ENCODE data around the gene FALEC. TPM values are rescaled to one million over a fixed set of nuclear protein-coding genes. Genes with fewer than 3 reads are reported as not detected.

The FALEC gene
- total and polyA plus RNA-seq, 9 of the 15 experiments (the other 6 are each of a cell fraction or from before 2014, with no cell fraction given) = 0.15 to 1.8 (median 0.53) TPM; not detected in 5

DNA sequence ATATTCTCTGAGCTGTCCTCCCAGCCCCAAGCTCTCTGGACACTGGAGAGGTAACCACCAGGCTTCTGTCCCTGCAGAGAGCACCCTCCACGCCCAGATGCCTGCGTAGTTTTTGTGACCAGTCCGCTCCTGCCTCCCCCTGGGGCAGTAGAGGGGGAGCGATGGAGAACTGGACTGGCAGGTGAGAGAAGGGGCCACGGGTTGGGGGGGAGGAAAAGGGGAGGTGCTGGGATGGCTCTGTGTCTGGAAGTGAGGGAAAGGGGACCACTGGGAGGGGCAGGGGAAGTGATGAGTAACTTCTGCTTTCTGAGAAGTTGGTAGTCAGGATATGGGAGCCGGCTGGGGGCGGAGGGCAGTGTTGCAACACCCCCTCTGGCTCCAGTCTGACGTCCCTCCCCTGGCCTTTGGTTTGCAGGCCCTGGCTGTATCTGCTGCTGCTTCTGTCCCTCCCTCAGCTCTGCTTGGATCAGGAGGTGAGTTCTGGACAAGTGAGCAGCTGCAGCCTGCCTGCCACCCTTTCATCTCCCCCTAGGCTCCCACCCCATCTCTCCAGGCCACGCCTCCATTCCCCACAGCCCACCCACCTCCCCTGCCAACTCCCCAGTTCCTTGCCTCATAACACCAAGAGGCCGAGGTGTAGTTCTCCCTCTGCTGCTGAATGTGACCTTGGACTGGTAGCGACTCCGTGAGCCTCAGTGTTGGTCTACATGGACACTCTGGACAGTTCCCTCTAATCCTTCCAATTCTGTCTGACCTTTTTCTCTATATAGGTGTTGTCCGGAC lies 36.8 kb downstream of the FALEC start (continued):
- TF ChIP-seq, protein P1, sequence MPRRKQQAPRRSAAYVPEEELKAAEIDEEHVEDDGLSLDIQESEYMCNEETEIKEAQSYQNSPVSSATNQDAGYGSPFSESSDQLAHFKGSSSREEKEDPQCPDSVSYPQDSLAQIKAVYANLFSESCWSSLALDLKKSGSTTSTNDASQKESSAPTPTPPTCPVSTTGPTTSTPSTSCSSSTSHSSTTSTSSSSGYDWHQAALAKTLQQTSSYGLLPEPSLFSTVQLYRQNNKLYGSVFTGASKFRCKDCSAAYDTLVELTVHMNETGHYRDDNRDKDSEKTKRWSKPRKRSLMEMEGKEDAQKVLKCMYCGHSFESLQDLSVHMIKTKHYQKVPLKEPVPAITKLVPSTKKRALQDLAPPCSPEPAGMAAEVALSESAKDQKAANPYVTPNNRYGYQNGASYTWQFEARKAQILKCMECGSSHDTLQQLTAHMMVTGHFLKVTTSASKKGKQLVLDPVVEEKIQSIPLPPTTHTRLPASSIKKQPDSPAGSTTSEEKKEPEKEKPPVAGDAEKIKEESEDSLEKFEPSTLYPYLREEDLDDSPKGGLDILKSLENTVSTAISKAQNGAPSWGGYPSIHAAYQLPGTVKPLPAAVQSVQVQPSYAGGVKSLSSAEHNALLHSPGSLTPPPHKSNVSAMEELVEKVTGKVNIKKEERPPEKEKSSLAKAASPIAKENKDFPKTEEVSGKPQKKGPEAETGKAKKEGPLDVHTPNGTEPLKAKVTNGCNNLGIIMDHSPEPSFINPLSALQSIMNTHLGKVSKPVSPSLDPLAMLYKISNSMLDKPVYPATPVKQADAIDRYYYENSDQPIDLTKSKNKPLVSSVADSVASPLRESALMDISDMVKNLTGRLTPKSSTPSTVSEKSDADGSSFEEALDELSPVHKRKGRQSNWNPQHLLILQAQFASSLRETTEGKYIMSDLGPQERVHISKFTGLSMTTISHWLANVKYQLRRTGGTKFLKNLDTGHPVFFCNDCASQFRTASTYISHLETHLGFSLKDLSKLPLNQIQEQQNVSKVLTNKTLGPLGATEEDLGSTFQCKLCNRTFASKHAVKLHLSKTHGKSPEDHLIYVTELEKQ (CRISPR knock-in tag; IDR thresholded peaks at IDR 0.05) = no peak
- TF ChIP-seq ZNF224 (CRISPR knock-in tag; IDR thresholded peaks at IDR 0.05) (no peak), FOXM1 (IDR thresholded peaks at IDR 0.05; ENCODE audit: low read depth) (no peak), FOXM1 (CRISPR knock-in tag; IDR thresholded peaks at IDR 0.05; ENCODE audit: low read depth) (no peak), SP1 (CRISPR knock-in tag; IDR thresholded peaks at IDR 0.05) (no peak; the same call in 1 of the 2 replicates), POLR2AphosphoS2 (IDR thresholded peaks at IDR 0.05; ENCODE audit: low read length) (peak; percentile 76), ETV6 (IDR thresholded peaks at IDR 0.05; ENCODE audit: borderline replicate concordance in 1 of 2, low read depth in 2 of 2, low read length in 1 of 2) (no peak; a peak in 1 of 4 replicates), ETV6 (CRISPR knock-in tag; IDR thresholded peaks at IDR 0.05; ENCODE audit: borderline replicate concordance) (no peak), PURB (CRISPR knock-in tag; IDR thresholded peaks at IDR 0.05; ENCODE audit: low read depth) (no peak), KLF1 (tag; IDR thresholded peaks at IDR 0.05) (no peak), SAFB (IDR thresholded peaks at IDR 0.05; ENCODE audit: borderline replicate concordance, low read depth, low read length) (no peak), BRF1 (IDR thresholded peaks at IDR 0.05; ENCODE audit: borderline replicate concordance, extremely low read depth, insufficient read length) (no peak), SREBF1 (IDR thresholded peaks at IDR 0.05; ENCODE audit: borderline replicate concordance, low read depth, low read length) (no peak), RBM22 (IDR thresholded peaks at IDR 0.05; ENCODE audit: low read depth, low read length, poor library complexity, severe bottlenecking) (no peak), SNIP1 (IDR thresholded peaks at IDR 0.05; ENCODE audit: low read depth) (no peak), PHB (CRISPR knock-in tag; IDR thresholded peaks at IDR 0.05) (no peak)
- TF ChIP-seq, protein P2, sequence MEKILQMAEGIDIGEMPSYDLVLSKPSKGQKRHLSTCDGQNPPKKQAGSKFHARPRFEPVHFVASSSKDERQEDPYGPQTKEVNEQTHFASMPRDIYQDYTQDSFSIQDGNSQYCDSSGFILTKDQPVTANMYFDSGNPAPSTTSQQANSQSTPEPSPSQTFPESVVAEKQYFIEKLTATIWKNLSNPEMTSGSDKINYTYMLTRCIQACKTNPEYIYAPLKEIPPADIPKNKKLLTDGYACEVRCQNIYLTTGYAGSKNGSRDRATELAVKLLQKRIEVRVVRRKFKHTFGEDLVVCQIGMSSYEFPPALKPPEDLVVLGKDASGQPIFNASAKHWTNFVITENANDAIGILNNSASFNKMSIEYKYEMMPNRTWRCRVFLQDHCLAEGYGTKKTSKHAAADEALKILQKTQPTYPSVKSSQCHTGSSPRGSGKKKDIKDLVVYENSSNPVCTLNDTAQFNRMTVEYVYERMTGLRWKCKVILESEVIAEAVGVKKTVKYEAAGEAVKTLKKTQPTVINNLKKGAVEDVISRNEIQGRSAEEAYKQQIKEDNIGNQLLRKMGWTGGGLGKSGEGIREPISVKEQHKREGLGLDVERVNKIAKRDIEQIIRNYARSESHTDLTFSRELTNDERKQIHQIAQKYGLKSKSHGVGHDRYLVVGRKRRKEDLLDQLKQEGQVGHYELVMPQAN (IDR thresholded peaks at IDR 0.05; ENCODE audit: borderline replicate concordance) = no peak
- TF ChIP-seq, protein P3, sequence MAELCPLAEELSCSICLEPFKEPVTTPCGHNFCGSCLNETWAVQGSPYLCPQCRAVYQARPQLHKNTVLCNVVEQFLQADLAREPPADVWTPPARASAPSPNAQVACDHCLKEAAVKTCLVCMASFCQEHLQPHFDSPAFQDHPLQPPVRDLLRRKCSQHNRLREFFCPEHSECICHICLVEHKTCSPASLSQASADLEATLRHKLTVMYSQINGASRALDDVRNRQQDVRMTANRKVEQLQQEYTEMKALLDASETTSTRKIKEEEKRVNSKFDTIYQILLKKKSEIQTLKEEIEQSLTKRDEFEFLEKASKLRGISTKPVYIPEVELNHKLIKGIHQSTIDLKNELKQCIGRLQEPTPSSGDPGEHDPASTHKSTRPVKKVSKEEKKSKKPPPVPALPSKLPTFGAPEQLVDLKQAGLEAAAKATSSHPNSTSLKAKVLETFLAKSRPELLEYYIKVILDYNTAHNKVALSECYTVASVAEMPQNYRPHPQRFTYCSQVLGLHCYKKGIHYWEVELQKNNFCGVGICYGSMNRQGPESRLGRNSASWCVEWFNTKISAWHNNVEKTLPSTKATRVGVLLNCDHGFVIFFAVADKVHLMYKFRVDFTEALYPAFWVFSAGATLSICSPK (IDR thresholded peaks at IDR 0.05; ENCODE audit: borderline replicate concordance) = 0 out of 2 replicates have a peak, but pooled peaks have one; percentile 27
- TF ChIP-seq, protein P4, sequence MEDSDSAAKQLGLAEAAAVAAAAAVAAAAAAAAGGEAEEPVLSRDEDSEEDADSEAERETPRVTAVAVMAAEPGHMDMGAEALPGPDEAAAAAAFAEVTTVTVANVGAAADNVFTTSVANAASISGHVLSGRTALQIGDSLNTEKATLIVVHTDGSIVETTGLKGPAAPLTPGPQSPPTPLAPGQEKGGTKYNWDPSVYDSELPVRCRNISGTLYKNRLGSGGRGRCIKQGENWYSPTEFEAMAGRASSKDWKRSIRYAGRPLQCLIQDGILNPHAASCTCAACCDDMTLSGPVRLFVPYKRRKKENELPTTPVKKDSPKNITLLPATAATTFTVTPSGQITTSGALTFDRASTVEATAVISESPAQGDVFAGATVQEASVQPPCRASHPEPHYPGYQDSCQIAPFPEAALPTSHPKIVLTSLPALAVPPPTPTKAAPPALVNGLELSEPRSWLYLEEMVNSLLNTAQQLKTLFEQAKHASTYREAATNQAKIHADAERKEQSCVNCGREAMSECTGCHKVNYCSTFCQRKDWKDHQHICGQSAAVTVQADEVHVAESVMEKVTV (CRISPR knock-in tag; IDR thresholded peaks at IDR 0.05) = no peak

All from K562 (cell line).